OCI-LY3 (cell line): ENCODE data around the gene TUBGCP6.

Experiments used
- CTCF ChIP-seq: fragments of 200-600, 300-600 bp; sonication (generic); IDR thresholded peaks from 2 replicates; pipeline ENCODE4 v1.5.1; 2014; ENCODE audit warnings: antibody characterized with exemption, low read length, low read depth
- EZH2phosphoT487 ChIP-seq: fragments of 200-600 bp; shearing (Covaris generic); IDR thresholded peaks from 2 replicates; pipeline ENCODE4 v1.6.1; 2018; ENCODE audit warnings: antibody characterized with exemption, mixed run types, low read depth

DNA sequence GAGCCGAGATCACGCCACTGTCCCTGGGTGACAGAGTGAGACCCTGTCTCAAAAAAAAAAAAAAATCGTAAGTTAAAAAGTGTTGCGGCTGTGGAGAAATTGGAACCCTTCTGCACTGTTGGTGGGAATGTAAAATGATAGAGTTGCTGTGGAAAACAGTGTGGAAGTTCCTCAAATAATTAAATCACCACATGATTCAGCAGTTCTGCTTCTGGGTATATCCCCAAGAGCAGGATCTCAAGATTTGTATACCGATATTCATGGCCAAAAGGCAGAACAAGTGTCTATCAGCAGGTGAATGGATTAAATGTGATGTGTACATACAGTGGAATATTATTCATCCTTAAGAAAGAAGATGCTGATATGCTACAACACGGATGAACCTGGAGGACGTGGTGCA lies 40.3 kb downstream of the TUBGCP6 start:
- no peak for TF ChIP-seq CTCF
- no peak for TF ChIP-seq EZH2phosphoT487
